ENCODE measurements around the gene RAB6B. TPM values are rescaled to one million over a fixed set of nuclear protein-coding genes. Genes with fewer than 3 reads are reported as not detected.

Gene RAB6B
- total RNA-seq, 6 experiments from 2014 or later, result 1.6 to 5.4 (median 2.1) TPM

DNA sequence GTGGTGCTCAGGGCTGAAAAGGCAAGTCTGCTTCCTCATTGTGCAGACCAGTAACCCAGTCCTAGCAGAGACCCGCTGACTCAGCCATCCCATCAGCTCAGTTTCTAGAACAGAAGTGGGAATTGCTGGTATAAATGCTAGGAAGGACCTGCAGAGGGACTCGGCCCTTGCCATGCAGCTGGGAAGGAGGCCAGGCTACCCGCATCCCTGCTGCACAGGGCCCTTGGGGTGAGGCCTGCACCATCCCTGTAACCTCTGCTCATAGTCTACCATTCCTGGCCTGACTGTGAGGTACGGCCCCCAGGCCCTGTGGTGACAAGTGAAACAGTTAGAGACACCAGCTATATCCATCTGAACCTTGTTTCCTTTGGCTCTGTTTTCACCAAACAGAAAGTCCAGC, 23.5 kb downstream of the RAB6B start:
- TF ChIP-seq, protein P1, sequence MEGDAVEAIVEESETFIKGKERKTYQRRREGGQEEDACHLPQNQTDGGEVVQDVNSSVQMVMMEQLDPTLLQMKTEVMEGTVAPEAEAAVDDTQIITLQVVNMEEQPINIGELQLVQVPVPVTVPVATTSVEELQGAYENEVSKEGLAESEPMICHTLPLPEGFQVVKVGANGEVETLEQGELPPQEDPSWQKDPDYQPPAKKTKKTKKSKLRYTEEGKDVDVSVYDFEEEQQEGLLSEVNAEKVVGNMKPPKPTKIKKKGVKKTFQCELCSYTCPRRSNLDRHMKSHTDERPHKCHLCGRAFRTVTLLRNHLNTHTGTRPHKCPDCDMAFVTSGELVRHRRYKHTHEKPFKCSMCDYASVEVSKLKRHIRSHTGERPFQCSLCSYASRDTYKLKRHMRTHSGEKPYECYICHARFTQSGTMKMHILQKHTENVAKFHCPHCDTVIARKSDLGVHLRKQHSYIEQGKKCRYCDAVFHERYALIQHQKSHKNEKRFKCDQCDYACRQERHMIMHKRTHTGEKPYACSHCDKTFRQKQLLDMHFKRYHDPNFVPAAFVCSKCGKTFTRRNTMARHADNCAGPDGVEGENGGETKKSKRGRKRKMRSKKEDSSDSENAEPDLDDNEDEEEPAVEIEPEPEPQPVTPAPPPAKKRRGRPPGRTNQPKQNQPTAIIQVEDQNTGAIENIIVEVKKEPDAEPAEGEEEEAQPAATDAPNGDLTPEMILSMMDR (IDR thresholded peaks at IDR 0.05), result no peak
- H3K27me3 Mint-ChIP-seq (ENCODE audit: insufficient read depth), result peaks cover 55% of the 10 kb centered on the region

DNA sequence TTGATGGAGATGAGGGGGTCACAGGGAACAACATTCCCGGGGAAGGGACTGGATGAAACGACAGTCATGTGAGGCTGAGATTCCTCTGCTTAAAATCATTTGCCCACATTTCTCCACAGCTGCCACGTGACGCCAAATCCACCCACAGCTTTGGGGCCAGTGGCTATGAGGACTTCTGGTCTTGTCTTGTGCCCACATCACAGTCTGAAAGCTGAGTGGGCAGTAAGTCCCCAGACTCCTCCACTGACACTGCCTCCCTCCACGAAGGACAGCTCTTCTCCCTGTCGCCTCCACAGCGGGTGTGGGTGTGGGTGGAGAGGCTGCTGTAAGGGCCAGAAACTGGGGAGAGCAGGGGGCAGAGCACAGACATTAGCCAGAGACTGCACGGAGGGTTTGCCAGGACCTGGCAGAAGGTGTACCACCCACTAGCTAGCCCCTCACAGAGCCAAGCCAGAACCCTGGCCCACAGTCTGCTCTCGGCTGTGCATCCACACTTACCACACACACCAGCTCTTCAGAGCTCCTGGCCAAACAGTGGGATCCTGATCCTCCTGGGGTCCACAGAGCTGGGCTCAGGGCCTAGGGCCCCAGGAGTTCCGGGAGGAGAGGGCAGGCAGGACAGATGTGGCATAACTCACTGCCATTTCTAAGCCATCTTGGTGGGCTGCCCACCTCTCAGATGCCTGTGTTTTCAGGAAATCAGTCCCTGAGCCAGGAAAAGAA, 24.2 kb downstream of the RAB6B start:
- no peaks in the 10 kb centered on the region for H3K9me3 Mint-ChIP-seq
- no peak overlapping the region for H3K4me3 Mint-ChIP-seq
- DNase-seq, result no peak
- H3K27me3 Mint-ChIP-seq (ENCODE audit: insufficient read depth), result peaks cover 56% of the 10 kb centered on the region
- no peaks in the 10 kb centered on the region for H3K4me1 Mint-ChIP-seq (ENCODE audit: low read depth)
- TF ChIP-seq, protein P1 (IDR thresholded peaks at IDR 0.05), result no peak
- H3K36me3 Mint-ChIP-seq (ENCODE audit: low read depth), result no peaks in the 10 kb centered on the region
- no peak overlapping the region for H3K27ac Mint-ChIP-seq

More for the DNA sequence above, 23.5 kb downstream of the RAB6B start:
- Mint-ChIP-seq H3K36me3 (ENCODE audit: low read depth) (no peaks in the 10 kb centered on the region), H3K4me3 (no peak overlapping the region), H3K27ac (no peak overlapping the region), H3K4me1 (ENCODE audit: low read depth) (no peaks in the 10 kb centered on the region), H3K9me3 (no peaks in the 10 kb centered on the region)
- no peak for DNase-seq

DNA sequence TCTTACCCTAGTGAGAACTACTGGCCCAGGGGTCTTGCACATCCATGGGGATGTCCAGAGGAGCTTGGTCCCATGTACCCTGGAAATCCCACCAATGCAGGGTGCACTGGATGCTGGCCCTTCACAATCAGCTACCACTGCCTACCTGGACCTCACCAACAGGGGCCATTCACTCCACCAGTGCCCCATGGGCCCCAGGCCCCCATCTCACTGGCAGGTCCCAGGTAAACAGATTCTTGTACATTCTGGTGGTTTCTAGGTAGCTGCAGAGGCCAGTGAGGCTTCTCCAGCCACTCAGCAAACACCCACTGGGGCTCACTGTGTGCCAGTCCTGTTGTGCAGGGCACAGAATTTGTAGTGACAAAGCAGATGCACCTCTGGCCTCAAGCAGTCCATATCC, 24.9 kb downstream of the RAB6B start:
- Mint-ChIP-seq H3K27ac (no peak overlapping the region), H3K4me1 (ENCODE audit: low read depth) (no peaks in the 10 kb centered on the region), H3K27me3 (ENCODE audit: insufficient read depth) (peaks cover 51% of the 10 kb centered on the region), H3K36me3 (ENCODE audit: low read depth) (no peaks in the 10 kb centered on the region), H3K9me3 (no peaks in the 10 kb centered on the region), H3K4me3 (no peak overlapping the region)
- TF ChIP-seq, protein P1 (IDR thresholded peaks at IDR 0.05), result no peak
- no peak for DNase-seq

DNA sequence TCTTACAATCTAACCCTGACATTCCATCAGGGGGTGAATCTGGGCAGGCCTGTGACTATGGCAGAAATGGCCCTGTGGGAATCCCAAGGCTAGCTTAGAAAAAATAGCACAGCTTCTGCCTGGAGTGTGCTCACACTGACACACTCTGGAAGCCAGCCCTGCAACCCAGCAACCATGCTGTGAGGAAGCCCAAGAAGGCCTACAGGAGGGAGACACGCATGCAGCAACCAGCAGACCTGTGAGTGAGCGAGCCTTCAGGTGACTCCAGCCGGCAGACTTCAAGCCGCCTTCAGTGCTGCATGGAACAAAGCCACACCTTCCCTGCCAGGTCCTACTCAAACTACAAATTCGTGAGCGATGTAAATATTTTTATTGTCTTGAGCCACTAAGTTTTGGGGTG, 26.1 kb downstream of the RAB6B start:
- H3K9me3 Mint-ChIP-seq, result no peaks in the 10 kb centered on the region
- TF ChIP-seq, protein P1 (IDR thresholded peaks at IDR 0.05), result no peak
- H3K4me1 Mint-ChIP-seq (ENCODE audit: low read depth), result no peaks in the 10 kb centered on the region
- no peaks in the 10 kb centered on the region for H3K36me3 Mint-ChIP-seq (ENCODE audit: low read depth)
- H3K27ac Mint-ChIP-seq, result no peak overlapping the region
- peaks cover 52% of the 10 kb centered on the region for H3K27me3 Mint-ChIP-seq (ENCODE audit: insufficient read depth)
- DNase-seq, result no peak
- H3K4me3 Mint-ChIP-seq, result no peak overlapping the region

DNA sequence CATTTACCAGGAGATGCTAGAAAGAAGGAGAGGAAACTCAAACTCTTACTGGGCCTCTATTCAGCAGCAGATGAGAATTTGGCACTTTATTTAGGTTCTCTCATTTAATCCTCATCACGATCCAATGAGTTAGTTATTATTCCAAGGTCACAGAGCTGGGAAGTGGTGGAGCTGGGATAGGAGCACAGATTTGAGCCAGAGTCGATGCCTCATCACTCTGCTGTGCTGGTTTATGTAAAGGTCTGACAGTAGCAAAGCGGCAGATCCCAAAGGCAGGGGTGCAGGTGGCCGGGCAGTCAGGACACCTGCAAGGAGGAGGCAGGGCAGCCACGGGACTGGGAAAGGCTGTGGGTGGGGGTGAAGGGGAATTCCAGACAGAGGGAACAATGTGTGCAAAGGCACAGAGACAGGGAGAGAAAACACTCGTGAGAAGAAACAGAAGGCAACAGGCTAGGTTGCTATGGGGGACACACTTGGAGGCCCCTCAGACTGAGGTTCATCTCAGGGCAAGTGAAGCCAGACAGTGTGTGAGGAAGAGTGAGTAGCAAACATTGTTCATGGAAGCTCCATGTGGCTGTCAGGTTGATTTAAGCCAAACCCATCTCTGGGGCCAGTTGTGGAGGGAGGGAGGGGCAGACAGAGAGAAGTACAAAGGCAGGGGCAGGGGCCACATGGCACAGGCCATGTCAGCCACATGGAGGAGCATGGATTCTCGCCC, 26.8 kb downstream of the RAB6B start:
- DNase-seq, result no peak
- Mint-ChIP-seq H3K27ac (no peak overlapping the region), H3K9me3 (no peaks in the 10 kb centered on the region), H3K4me1 (ENCODE audit: low read depth) (no peaks in the 10 kb centered on the region), H3K27me3 (ENCODE audit: insufficient read depth) (peaks cover 59% of the 10 kb centered on the region), H3K36me3 (ENCODE audit: low read depth) (no peaks in the 10 kb centered on the region), H3K4me3 (no peak overlapping the region)
- TF ChIP-seq, protein P1 (IDR thresholded peaks at IDR 0.05), result no peak

Data from HFFc6 (cell line).